GM21447 (cell line): ENCODE data around the gene CGB3.

Experiments
- ATAC-seq: cut with Tn5 transposase; IDR thresholded peaks from one replicate; pipeline ENCODE4 v1.9.1; 2021; ENCODE audit not compliant: unreplicated experiment

Gene CGB3

GRCh38 chr19:48989701-48990291 is 34.3 kb downstream of the CGB3 start:
- ATAC-seq: no peak

- ATAC-seq: no peak
Observed at GRCh38 chr19:48988860-48989259, 35.3 kb downstream of the CGB3 start.

DNA sequence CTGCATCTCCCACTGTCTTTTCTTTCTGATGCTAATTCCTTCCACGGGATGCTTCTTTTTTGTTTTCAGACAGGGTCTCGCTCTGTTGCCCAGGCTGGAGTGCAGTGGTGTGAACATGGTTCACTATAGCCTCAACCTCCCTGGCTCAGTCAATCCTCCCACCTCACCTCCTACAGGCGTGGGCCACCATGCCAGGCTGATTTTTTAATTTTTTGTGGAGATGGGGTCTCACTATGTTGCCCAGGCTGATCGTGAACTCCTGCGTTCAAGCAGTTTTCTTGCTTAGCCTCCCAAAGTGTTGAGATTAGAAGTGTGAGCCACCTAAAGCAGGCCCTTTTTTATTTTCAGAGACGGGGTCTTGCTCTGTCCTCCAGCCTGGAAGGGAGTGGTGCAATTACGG is 35.8 kb downstream of the CGB3 start:
- ATAC-seq: no peak

GRCh38 chr19:48987323-48987722 is 36.8 kb downstream of the CGB3 start:
- ATAC-seq: no peak

GRCh38 chr19:48986211-48986610 is 37.9 kb downstream of the CGB3 start:
- no peak for ATAC-seq

DNA sequence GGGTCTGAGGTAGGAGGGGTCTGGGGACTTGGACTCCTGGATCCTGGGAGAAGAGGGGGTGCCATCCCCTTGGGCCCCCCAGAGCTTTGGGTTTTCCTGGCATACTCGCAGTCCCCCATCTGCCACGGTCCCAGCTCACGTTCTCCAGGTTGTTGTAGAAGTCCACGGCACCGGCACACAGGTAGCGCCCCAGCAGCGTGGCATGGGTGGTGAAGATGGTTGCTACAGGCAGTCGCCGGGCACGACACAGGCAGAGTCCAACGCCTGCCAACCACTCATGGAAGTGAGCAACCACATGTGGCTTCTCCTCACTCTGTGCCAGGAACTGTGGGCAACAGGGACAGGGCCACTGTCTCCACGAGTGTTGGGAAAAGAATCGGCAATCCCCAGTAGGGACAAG is 38.4 kb downstream of the CGB3 start:
- no peak for ATAC-seq

DNA sequence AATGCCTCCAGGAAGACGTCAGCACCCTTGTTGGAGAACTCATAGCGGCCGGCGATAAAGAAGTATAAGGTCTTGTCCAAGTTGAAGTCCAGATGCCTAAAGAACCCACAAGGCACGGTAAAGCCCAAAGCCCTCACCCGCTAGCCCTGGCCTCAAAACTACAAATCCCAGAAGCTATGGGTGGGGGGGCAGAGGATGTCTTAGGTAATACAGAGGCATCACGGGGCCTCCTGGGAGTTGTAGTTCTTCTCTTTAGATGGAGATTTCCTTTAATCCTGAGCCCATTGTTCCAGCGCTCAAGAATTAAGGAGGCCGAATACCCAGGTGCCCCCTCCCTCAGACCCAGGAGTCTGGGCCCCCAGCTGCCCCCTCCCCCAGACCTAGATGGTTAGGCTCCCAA is 41.9 kb downstream of the CGB3 start:
- no peak for ATAC-seq

GRCh38 chr19:48977061-48977460 is 47.1 kb downstream of the CGB3 start:
- ATAC-seq: no peak

DNA sequence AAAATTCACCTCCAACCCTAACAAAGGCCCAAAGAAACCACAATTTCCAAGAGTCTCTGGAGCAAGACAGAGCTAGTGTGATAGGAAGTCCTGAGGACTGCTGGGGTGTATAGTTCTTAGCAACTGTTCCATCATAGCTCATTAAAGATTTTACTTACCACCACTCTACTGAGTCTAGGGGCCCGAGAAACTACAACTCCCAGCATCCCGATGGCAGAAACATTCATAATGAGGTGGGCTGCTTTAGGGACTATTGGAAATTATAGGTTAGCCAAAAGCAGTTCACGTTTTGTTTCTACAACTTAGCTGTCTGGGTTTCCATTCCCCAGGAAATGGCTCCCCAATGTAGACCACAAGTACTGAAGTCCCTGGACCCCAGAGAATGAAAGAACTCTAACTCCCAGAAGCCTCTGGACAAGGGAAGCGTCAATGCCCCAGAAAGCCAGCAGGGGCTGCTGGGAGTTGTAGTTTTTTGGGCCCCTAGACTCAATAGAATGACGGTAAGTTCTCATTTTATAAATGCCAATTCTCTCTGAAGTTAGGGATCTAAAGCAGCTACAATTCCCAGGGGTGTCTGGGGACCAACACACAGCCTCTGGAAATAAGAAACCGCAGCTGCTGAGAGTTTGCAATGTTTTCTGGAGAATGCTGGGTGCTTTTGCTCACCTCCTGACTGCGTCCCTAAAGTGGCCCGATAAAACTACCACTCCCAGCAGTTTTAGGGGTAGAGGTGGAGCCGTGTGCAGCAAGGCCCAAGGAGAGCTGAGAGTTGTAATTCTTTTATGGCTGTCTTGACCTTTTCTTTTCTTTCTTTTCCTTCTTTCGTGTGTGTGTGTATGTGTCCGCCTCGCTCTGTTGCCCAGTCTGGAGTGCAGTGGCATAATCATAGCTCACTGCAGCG is 47.9 kb downstream of the CGB3 start:
- ATAC-seq: no peak
